PC-9 (cell line): ENCODE measurements around the gene PITRM1. TPM values are rescaled to one million over a fixed set of nuclear protein-coding genes. Genes with fewer than 3 reads are reported as not detected.

Experiments
- BruUV-seq: library from RNA; stranded (reverse); fragments of 400-500 nt; replicated peaks from 2 replicates; lab custom pipeline; 2021; lab: Mats Ljungman, UMichigan
- CTCF ChIA-PET: fragments of 300-600 bp; sonication (Branson Sonifier 250); formaldehyde crosslinking; loops from one replicate; lab custom pipeline; 2022; ENCODE audit warnings: antibody characterized with exemption; lab: Charles Lee
- POLR2A ChIA-PET: fragments of 300-600 bp; sonication (Branson Sonifier 250); formaldehyde crosslinking; loops from one replicate; lab custom pipeline; 2022; ENCODE audit warnings: antibody characterized with exemption; ENCODE audit not compliant: unreplicated experiment; lab: Charles Lee
- DNase-seq, 2 experiments: peaks; one replicate each; pipeline versions ENCODE4 v3.0.0 to v3.0.0-alpha.2; 2015 to 2022; ENCODE audit warnings: mixed read lengths in 1 of 2
- H2AFZ ChIP-seq: fragments of 200-600 bp; sonication (generic); 2 replicates; pipeline ENCODE4 v1.8.1; 2017; ENCODE audit warnings: antibody characterized with exemption
- H3F3A ChIP-seq: fragments of 200-600 bp; sonication (generic); 2 replicates; pipeline ENCODE4 v1.8.1; 2017; ENCODE audit warnings: antibody characterized with exemption, mild to moderate bottlenecking, low read depth; ENCODE audit not compliant: insufficient read depth
- H3K27ac ChIP-seq: fragments of 200-600 bp; sonication (generic); 2 replicates; pipeline ENCODE4 v1.6.1; 2016; ENCODE audit warnings: mixed run types
- H3K27me3 ChIP-seq: fragments of 200-600 bp; sonication (generic); 2 replicates; pipeline ENCODE4 v1.6.1; 2016; ENCODE audit warnings: low read depth, mixed run types; ENCODE audit not compliant: insufficient read depth
- H3K36me3 ChIP-seq: fragments of 200-600 bp; sonication (generic); 2 replicates; pipeline ENCODE4 v1.6.1; 2016; ENCODE audit warnings: low read depth, mixed run types
- H3K4me1 ChIP-seq: fragments of 200-600 bp; sonication (generic); replicated peaks from 2 replicates; pipeline ENCODE4 v1.6.1; 2016; ENCODE audit warnings: mixed run types; ENCODE audit not compliant: insufficient read depth
- H3K4me2 ChIP-seq: fragments of 200-600 bp; sonication (generic); 2 replicates; pipeline ENCODE4 v1.6.1; 2017; ENCODE audit warnings: mixed run types
- H3K4me3 ChIP-seq: fragments of 200-600 bp; sonication (generic); 2 replicates; pipeline ENCODE4 v1.6.1; 2016; ENCODE audit warnings: mixed run types
- H3K79me2 ChIP-seq: fragments of 200-600 bp; sonication (generic); 2 replicates; pipeline ENCODE4 v1.6.1; 2017; ENCODE audit warnings: low read depth, mixed run types
- H3K9me2 ChIP-seq: fragments of 200-600 bp; sonication (generic); 2 replicates; pipeline ENCODE4 v1.8.1; 2017; ENCODE audit warnings: mild to moderate bottlenecking; ENCODE audit not compliant: insufficient read depth
- H3K9me3 ChIP-seq: fragments of 200-600 bp; sonication (generic); 2 replicates; pipeline ENCODE4 v1.8.1; 2016; ENCODE audit warnings: low read depth; ENCODE audit not compliant: insufficient read depth
- H4K20me1 ChIP-seq: fragments of 200-600 bp; sonication (generic); 2 replicates; pipeline ENCODE4 v1.8.1; 2017; ENCODE audit not compliant: insufficient read depth
- CTCF ChIP-seq: fragments of 200-600 bp; sonication (generic); conservative IDR thresholded peaks from 2 replicates; pipeline ENCODE4 v1.6.1; 2017; ENCODE audit warnings: mixed run types, antibody characterized with exemption, mild to moderate bottlenecking, moderate library complexity
- EZH2 ChIP-seq: fragments of 200-600 bp; sonication (generic); IDR thresholded peaks from 2 replicates; pipeline ENCODE4 v1.8.0; 2017; ENCODE audit warnings: antibody characterized with exemption, low read depth
- intact Hi-C: fragments of 100-400 bp; cut with micrococcal nuclease; formaldehyde crosslinking; loops from one replicate; pipeline ENCODE4 v1.10.0; 2022; ENCODE audit not compliant: unreplicated experiment
- total RNA-seq: library from RNA; stranded (reverse); gene quantifications from 2 replicates; pipeline ENCODE4 v1.2.3, GENCODE V29; 2021

The PITRM1 gene
- total RNA-seq, 1 experiment from 2014 or later, result 124 TPM

- intact Hi-C loops, result no loop called here
- no TSS peak for BruUV-seq
- Histone ChIP-seq H3K9me2 (no peaks in the 10 kb centered on the region), H3K27me3 (no peaks in the 10 kb centered on the region), H4K20me1 (no peaks in the 10 kb centered on the region), H3K4me3 (no peak overlapping the region), H3K4me1 (peaks cover 8% of the 10 kb centered on the region), H3K4me2 (no peak overlapping the region), H3K79me2 (peaks cover 29% of the 10 kb centered on the region), H3K27ac (no peak overlapping the region), H3F3A (peaks cover 9% of the 10 kb centered on the region; the same call in 1 of the 2 replicates), H2AFZ (no peak overlapping the region), H3K36me3 (no peaks in the 10 kb centered on the region), H3K9me3 (no peaks in the 10 kb centered on the region)
- POLR2A ChIA-PET, result no interaction called here
- no peak for TF ChIP-seq EZH2
- no peak for DNase-seq
- CTCF ChIA-PET, result no interaction called here
Measured at GRCh38 chr10:3169271-3169670, 3.3 kb downstream of the PITRM1 start.

GRCh38 chr10:3167611-3168330 is 4.8 kb downstream of the PITRM1 start:
- Histone ChIP-seq H3K27me3 (no peaks in the 10 kb centered on the region), H3K4me2 (no peak overlapping the region), H3K9me3 (no peaks in the 10 kb centered on the region), H3K79me2 (peaks cover 29% of the 10 kb centered on the region), H3K4me3 (no peak overlapping the region), H3F3A (peaks cover 9% of the 10 kb centered on the region; the same call in 1 of the 2 replicates), H4K20me1 (no peaks in the 10 kb centered on the region), H3K27ac (no peak overlapping the region), H3K9me2 (no peaks in the 10 kb centered on the region), H2AFZ (no peak overlapping the region), H3K36me3 (no peaks in the 10 kb centered on the region), H3K4me1 (peaks cover 8% of the 10 kb centered on the region)
- no peak for DNase-seq
- POLR2A ChIA-PET, result no interaction called here
- CTCF ChIA-PET, result interaction anchor here (0.6 kb wide), 1 partner anchor 44 kb away, joined by 3 read pairs; no protein-coding TSS in a partner anchor
- no TSS peak for BruUV-seq
- TF ChIP-seq CTCF, result no peak
- intact Hi-C loops, result no loop called here

- Histone ChIP-seq H3K4me2 (no peak overlapping the region), H2AFZ (no peak overlapping the region), H3K9me2 (no peaks in the 10 kb centered on the region), H3F3A (peaks cover under 1% of the 10 kb centered on the region; the same call in 1 of the 2 replicates), H3K4me3 (no peak overlapping the region), H3K27me3 (no peaks in the 10 kb centered on the region), H3K79me2 (peaks cover 23% of the 10 kb centered on the region), H3K27ac (no peak overlapping the region), H3K4me1 (peaks cover 7% of the 10 kb centered on the region), H4K20me1 (no peaks in the 10 kb centered on the region), H3K36me3 (no peaks in the 10 kb centered on the region), H3K9me3 (no peaks in the 10 kb centered on the region)
- no TSS peak for BruUV-seq
- ChIA-PET CTCF (no interaction called here), POLR2A (no interaction called here)
- no peak for DNase-seq
- intact Hi-C loops, result no loop called here
- TF ChIP-seq CTCF (no peak), EZH2 (no peak)
Measured at GRCh38 chr10:3166496-3167290, 5.9 kb downstream of the PITRM1 start.
